Left colon (tissue), 2 donors: ENCODE results near the gene LDB2. TPM values are rescaled to one million over a fixed set of nuclear protein-coding genes. Genes with fewer than 3 reads are reported as not detected.

Source experiments
- ATAC-seq: fragments of 200-7000 bp; cut with Tn5 transposase; one replicate; pipeline ENCODE4 v1.9.1; 2020; ENCODE audit warnings: mild to moderate bottlenecking, moderate library complexity
- DNase-seq, 2 donors: peaks; one replicate each; pipeline ENCODE4 v3.0.0-alpha.2; 2020
- intact Hi-C, 2 donors: fragments of 100-400 bp; cut with DNase I in 1 of 2; cut with micrococcal nuclease in 1 of 2; formaldehyde crosslinking; loops; one replicate each; pipeline versions ENCODE4 v1.11.2 to v1.14.0; 2022; cut with DNase I, micrococcal nuclease
- total RNA-seq, 2 donors: library from RNA; stranded (reverse); fragmentation: NEBNext Ultra II Directional; extraction: Animal tissue kit (Norgen Biotek cat#: 25700); gene quantifications; one replicate each; pipeline ENCODE4 v1.2.1, GENCODE V29; 2021
- donor health status: DM: no; HTN: no; CAD: no.
- donor health status: DM: yes; HTN: yes; CAD: no.

Gene LDB2
- total RNA-seq, 2 donors from 2014 or later, result 3.1 to 6.9 TPM

DNA sequence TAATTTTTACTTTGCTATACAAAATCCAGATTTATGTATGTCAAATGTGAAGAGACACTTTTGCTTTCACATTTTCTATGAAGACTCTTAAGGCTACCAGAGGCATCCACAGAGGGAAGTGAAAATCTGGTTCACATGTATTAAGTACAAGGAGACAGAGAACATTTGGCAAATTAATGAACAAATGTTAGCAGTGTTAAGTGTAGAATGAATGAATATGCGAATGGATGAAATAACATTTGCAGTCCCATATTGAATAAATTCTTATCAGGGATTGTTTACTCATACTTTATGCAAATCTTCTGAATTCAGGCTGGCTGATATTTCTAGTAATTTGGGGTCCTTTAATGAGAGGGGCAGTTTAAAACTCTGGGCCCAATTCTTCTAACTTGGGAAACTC is 159.9 kb downstream of the LDB2 start:
- DNase-seq, result no peak
- ATAC-seq, result no peak
- intact Hi-C loops, result no loop called here

- intact Hi-C loops, result no loop called here
- DNase-seq (no peak), ATAC-seq (no peak)
Measured at GRCh38 chr4:16733509-16733908, 164.9 kb downstream of the LDB2 start.

- intact Hi-C loops, result no loop called here
- ATAC-seq (no peak), DNase-seq (no peak)
Measured at GRCh38 chr4:16732741-16733140, 165.7 kb downstream of the LDB2 start.

GRCh38 chr4:16731776-16732380 is 166.6 kb downstream of the LDB2 start:
- no peak for ATAC-seq
- intact Hi-C loops, result no loop called here
- DNase-seq, result no peak

DNA sequence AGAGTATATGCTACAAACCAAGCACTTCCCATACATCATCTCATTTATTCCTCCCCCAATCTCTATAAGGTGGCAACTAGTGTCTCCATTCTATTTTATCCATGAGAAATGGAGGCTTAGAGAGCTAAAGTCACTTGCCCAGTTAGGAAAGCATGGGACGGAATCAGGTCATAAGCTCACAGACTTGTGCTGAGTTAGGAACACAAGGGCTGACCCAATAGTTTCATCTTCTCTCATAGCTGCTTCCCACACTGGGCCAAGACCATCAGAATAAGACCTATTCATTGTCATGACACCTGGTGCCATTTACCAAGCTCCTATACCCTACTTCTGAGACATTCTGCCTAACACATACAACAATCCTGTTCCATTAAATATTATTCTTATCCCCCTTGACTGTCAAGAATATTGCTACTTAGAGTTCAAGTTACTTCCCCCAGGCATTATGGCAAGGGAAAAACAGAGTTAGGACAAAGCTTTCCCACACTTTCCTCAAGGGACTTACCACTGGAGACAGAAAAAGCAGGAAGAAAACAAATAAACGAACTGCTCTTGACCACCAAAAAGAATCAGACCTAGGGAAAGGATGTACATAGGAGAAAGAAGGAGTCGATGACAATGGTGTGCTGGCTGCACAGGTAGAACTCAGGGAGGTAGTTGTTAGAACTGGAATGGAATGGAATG is 167.8 kb downstream of the LDB2 start:
- intact Hi-C loops, result no loop called here
- ATAC-seq, result no peak
- DNase-seq, result no peak

- DNase-seq (no peak), ATAC-seq (no peak)
- intact Hi-C loops, result no loop called here
Measured at GRCh38 chr4:16729336-16729735, 169.1 kb downstream of the LDB2 start.

DNA sequence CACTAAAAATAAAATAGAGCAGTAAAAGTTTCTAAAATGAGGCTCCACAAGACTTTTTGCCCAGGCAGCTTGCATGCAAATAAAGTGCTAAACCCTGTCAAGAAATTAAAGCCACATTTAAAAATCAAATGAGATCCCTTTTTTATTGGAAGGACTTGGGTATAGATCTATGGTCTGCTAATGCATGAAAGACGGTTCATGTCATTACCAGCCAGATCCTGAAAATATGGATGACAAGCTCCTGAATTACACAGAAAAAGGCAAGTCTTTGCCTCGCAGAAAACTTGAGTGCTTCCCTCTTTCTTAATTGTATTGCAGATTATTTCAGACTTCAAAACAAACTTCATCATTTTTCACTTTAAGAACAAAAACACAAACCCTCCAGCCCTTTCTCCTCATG is 169.6 kb downstream of the LDB2 start:
- DNase-seq (no peak), ATAC-seq (no peak)
- intact Hi-C loops, result no loop called here

- DNase-seq (no peak), ATAC-seq (no peak)
- intact Hi-C loops, result no loop called here
Measured at GRCh38 chr4:16728111-16728510, 170.3 kb downstream of the LDB2 start.

- no peak for DNase-seq
- intact Hi-C loops, result no loop called here
- no peak for ATAC-seq
Measured at GRCh38 chr4:16727218-16727617, 171.2 kb downstream of the LDB2 start.

DNA sequence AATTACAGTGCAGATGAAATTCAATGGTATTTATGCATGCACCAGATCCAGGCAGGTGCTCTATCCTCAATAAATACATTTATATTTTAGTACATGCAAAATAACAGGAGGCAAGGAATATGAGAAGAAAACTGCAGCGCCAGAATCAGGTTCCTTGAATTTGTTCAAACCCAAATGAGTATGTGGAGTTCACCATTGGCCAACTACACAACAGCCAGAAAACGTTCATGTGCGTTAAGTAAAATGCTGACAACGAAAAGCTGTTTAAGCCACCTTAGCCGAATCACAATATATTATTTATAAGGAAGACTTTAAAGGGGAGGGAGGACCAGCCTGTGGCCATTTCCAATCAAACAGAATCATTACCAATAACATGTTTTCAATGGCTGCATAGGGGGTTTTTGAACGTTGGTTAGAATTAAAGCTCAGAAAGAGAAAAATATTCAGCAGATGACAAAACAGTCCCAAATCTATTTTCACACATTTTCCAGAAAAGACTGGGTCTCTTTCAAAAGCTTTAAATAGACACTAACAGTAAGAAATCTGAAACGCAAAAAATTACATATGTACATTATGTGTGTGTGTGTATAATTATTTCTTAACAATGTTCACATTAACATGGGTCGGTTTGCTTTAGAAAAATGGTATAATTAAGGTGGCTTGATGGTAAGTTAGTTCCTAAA is 171.9 kb downstream of the LDB2 start:
- DNase-seq (no peak), ATAC-seq (no peak)
- intact Hi-C loops, result no loop called here

GRCh38 chr4:16725252-16725651 is 173.2 kb downstream of the LDB2 start:
- DNase-seq, result no peak
- intact Hi-C loops, result no loop called here
- ATAC-seq, result no peak

DNA sequence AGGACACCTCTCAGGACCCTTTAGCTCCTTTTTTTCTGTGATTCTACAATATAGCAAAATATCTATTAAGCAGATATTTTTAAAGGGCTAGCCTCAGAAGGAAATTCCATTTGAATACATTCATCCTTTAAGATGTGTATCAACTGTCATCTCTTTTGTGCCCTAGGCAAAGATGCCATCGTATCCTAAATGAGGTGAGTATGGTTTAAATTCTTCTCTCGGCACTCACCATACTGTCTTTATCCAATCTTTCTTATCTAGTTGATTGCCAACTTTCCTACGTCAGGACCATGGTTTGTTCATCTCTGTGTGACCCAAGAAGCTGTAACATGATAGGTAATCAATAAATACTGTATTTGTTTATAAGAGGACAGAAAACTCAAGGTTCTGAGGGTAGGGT is 176.0 kb downstream of the LDB2 start:
- intact Hi-C loops, result no loop called here
- DNase-seq (no peak), ATAC-seq (no peak)

- DNase-seq (no peak), ATAC-seq (peak; percentile 54)
- intact Hi-C loops, result no loop called here
Measured at GRCh38 chr4:16721613-16722291, 176.7 kb downstream of the LDB2 start.

DNA sequence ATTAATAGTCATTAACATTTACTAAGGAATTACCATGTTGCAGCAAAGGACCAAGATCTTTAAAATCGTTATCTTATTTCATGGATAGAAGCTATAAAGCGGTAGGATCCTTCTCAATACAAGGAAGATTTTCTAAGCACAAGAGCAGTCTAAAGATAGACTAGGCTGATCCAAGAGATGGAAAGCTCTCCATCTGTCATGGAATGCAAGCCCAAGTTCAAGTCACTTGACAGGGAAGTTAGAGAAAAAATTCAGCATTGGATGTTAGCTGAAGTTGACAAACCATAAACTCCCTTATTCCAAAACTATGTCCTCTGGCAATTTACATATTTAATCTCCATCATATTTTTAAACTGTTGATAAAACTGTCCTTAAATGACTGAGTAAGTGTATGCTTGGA is 177.7 kb downstream of the LDB2 start:
- no peak for ATAC-seq
- intact Hi-C loops, result no loop called here
- DNase-seq, result no peak

DNA sequence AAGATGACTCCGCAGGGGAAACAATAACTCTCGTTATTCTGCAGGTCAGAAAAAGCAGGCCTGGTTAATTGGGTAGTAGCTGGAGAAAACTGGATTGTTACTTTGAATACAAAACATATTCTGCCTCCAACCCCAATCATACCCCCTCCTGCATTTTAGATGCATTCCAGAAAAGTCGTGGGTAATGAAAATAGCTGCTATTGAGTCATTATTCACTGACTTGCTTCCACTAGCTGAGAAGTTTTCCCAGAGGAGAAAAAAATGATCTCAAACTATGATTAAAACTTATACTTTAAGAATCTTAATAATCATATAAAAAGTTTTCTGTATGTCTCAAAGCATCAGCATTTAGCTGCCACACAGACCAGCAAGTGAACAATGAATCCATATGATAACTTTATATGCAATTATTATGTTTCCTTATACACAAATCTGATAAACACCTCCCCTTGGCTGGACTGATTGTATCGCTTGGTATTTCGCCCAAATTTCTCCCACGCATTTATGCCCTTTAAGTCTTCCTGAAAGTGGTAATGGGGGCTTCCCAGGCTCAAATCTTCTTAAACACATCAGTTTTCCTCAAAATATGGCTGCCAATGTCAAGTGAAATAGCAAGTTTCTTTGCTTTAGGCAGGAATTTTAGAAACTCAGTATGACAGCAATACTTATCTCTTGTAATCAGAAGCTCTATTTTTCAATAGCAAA is 181.0 kb downstream of the LDB2 start:
- no peak for DNase-seq
- intact Hi-C loops, result no loop called here
- no peak for ATAC-seq

- intact Hi-C loops, result no loop called here
- DNase-seq, result no peak
- no peak for ATAC-seq
Measured at GRCh38 chr4:16715482-16715881, 183.0 kb downstream of the LDB2 start.

DNA sequence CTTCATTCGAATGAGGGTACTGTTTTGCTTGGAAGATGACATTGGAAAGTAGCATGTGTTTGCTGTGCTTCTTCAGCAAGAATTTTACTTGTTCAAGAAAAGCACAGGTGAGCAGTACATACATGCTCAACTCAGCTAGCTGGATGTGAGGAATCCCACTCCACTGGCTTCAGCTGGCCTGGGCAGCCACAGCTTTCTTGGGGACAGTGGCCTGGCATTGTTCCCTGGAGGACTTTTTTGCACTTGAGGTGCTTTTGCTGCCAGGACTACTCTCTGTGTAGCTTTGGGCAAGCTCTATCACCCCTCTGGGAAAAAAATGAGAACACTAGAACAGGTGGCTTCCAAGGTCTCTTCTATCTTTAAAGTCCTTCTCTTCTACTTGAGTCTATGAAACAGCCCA is 184.3 kb downstream of the LDB2 start:
- no peak for ATAC-seq

DNA sequence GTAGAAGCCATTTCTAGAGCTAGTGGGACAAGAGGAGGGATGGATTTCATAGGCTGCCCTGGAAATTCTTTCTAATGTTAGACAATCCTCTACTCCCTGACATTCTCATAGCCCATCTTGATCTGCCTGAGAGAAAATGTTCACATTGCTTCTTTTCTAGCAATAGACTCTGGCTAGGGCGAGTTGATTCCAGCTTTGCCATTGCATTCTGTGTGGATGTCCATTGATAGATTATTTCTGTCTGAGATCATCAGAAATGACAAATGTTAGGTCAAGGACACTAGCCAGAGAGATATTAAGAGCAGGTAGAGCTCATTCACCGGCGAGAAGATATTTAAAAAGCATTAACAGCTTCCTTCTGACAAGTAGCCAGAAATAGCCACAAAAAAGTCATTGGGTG is 184.7 kb downstream of the LDB2 start:
- intact Hi-C loops, result no loop called here
- DNase-seq (no peak), ATAC-seq (no peak)

More for the DNA sequence above, 184.3 kb downstream of the LDB2 start:
- DNase-seq, result no peak
- intact Hi-C loops, result no loop called here

- intact Hi-C loops, result no loop called here
- DNase-seq (no peak), ATAC-seq (no peak)
Measured at GRCh38 chr4:16713271-16713670, 185.2 kb downstream of the LDB2 start.
